NCI-H187 treated with DMSO at 0.1 percent for 48 hours (cell line): ENCODE results near the gene NSUN7.

ENCODE experiments used
- DNase-seq: peaks from one replicate; lab custom pipeline; 2025; lab: John Stamatoyannopoulos, UW

The NSUN7 gene

GRCh38 chr4:40848940-40849339 is 99.2 kb downstream of the NSUN7 start:
- DNase-seq = no peak

- no peak for DNase-seq
Observed at GRCh38 chr4:40850496-40850895, 100.7 kb downstream of the NSUN7 start.

GRCh38 chr4:40856277-40856839 is 106.6 kb downstream of the NSUN7 start:
- DNase-seq = no peak

- DNase-seq = peak; percentile 8
Observed at GRCh38 chr4:40856840-40857362, 107.1 kb downstream of the NSUN7 start.

- DNase-seq = no peak
Observed at GRCh38 chr4:40857956-40858355, 108.2 kb downstream of the NSUN7 start.

GRCh38 chr4:40858962-40859361 is 109.2 kb downstream of the NSUN7 start:
- no peak for DNase-seq
